NOMO-1 treated with dmso at 0.1 percent for 144 hours (cell line): ENCODE results near the gene SMOC2.

Experiments used
- DNase-seq: peaks from one replicate; lab custom pipeline; 2025; ENCODE audit not compliant: unreplicated experiment; lab: John Stamatoyannopoulos, UW

SMOC2 gene

GRCh38 chr6:168441434-168442391 lies 729 bp downstream of the SMOC2 start:
- DNase-seq: no peak

- DNase-seq: no peak
Measured at GRCh38 chr6:168442646-168443045, 1.7 kb downstream of the SMOC2 start.

- DNase-seq: peak; percentile 3
Measured at GRCh38 chr6:168447282-168447681, 6.3 kb downstream of the SMOC2 start.

GRCh38 chr6:168447700-168448099 lies 6.7 kb downstream of the SMOC2 start:
- no peak for DNase-seq

- DNase-seq: no peak
Measured at GRCh38 chr6:168448243-168448855, 7.4 kb downstream of the SMOC2 start.

- DNase-seq: no peak
Measured at GRCh38 chr6:168450917-168451316, 9.9 kb downstream of the SMOC2 start.

- DNase-seq: no peak
Measured at GRCh38 chr6:168451805-168452517, 11.0 kb downstream of the SMOC2 start.

- DNase-seq: no peak
Measured at GRCh38 chr6:168452685-168453377, 11.8 kb downstream of the SMOC2 start.

- no peak for DNase-seq
Measured at GRCh38 chr6:168455847-168456530, 15.0 kb downstream of the SMOC2 start.

GRCh38 chr6:168456907-168457652 lies 16.1 kb downstream of the SMOC2 start:
- no peak for DNase-seq

- DNase-seq: no peak
Measured at GRCh38 chr6:168457653-168457934, 16.6 kb downstream of the SMOC2 start.

GRCh38 chr6:168458101-168458500 lies 17.1 kb downstream of the SMOC2 start:
- no peak for DNase-seq

GRCh38 chr6:168459572-168459971 lies 18.6 kb downstream of the SMOC2 start:
- no peak for DNase-seq

GRCh38 chr6:168462289-168462853 lies 21.4 kb downstream of the SMOC2 start:
- DNase-seq: no peak

GRCh38 chr6:168464546-168464945 lies 23.6 kb downstream of the SMOC2 start:
- no peak for DNase-seq

GRCh38 chr6:168468045-168468444 lies 27.1 kb downstream of the SMOC2 start:
- no peak for DNase-seq

- DNase-seq: no peak
Measured at GRCh38 chr6:168469521-168469920, 28.5 kb downstream of the SMOC2 start.

- DNase-seq: no peak
Measured at GRCh38 chr6:168469926-168470325, 28.9 kb downstream of the SMOC2 start.

- no peak for DNase-seq
Measured at GRCh38 chr6:168472363-168472762, 31.4 kb downstream of the SMOC2 start.

GRCh38 chr6:168473197-168473596 lies 32.2 kb downstream of the SMOC2 start:
- DNase-seq: no peak
